HG02623 (cell line): ENCODE results near the gene FKBP4.
"Not testable (repeated sequence)": the region's sequence is repeated elsewhere in the genome, so short reads cannot be mapped to it uniquely, and the experiment has no call there.

Source experiments
- ATAC-seq: cut with Tn5 transposase; IDR thresholded peaks from one replicate; pipeline ENCODE4 v1.9.1; 2021; ENCODE audit warnings: moderate library complexity; ENCODE audit not compliant: unreplicated experiment

FKBP4 gene, protein sequence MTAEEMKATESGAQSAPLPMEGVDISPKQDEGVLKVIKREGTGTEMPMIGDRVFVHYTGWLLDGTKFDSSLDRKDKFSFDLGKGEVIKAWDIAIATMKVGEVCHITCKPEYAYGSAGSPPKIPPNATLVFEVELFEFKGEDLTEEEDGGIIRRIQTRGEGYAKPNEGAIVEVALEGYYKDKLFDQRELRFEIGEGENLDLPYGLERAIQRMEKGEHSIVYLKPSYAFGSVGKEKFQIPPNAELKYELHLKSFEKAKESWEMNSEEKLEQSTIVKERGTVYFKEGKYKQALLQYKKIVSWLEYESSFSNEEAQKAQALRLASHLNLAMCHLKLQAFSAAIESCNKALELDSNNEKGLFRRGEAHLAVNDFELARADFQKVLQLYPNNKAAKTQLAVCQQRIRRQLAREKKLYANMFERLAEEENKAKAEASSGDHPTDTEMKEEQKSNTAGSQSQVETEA

DNA sequence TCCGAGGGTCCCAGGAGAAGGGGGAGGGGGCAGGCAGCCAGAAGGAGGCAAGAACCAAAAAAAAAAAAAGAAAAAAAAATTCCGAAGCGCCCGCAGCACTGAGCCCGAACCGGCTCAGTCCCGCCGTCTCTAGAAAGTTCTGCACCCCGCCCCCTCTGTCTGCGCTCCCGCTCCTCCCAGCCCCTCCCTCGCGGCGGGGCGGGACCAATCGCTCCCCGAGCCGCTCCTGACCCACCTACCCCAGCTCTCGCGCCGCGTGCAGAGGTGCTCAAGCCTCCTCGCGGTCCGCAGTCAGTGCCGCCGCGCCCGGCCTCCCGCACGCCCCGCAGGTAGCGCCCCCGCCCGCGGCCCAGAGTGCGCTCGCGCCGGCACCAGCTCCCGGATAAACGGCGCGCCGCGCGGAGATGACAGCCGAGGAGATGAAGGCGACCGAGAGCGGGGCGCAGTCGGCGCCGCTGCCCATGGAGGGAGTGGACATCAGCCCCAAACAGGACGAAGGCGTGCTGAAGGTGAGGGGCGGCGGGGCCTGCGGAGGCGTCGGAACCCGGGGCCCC, at the start of gene FKBP4:
Gene FKBP4 (plus strand): TSS at position 235 of the 554 bp plus-strand sequence. CDS start 170 bp downstream, at position 405.
- ATAC-seq, result peak; percentile 68

GRCh38 chr12:2745655-2746054, 49.1 kb upstream of the FKBP4 start:
- no peak for ATAC-seq

DNA sequence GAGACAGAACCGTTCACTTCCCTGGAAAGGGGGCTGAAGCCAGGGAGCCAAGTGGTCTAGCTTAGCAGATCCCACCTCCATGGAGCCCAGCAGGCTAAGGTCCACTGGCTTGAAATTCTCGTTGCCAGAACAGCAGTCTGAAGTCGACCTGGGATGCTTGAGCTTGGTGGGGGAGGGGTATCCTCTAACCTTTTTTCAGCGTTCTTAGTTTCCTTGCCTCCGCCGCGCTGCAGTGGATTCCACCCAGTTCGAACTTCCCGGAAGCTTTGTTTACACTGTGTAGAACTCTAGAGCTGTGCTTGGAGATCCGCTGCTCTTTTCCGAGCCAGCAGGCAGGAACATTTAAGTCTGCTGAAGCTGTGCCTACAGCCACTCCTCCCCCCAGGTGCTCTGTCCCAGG, 45.2 kb upstream of the FKBP4 start:
- no peak for ATAC-seq

- ATAC-seq, result no peak
Observed at GRCh38 chr12:2750185-2750584, 44.6 kb upstream of the FKBP4 start.

- ATAC-seq, result no peak
Observed at GRCh38 chr12:2751230-2751629, 43.5 kb upstream of the FKBP4 start.

- no peak for ATAC-seq
Observed at GRCh38 chr12:2751686-2752085, 43.1 kb upstream of the FKBP4 start.

GRCh38 chr12:2752676-2753371, 41.9 kb upstream of the FKBP4 start:
- ATAC-seq, result no peak

GRCh38 chr12:2753536-2753935, 41.2 kb upstream of the FKBP4 start:
- ATAC-seq, result no peak

DNA sequence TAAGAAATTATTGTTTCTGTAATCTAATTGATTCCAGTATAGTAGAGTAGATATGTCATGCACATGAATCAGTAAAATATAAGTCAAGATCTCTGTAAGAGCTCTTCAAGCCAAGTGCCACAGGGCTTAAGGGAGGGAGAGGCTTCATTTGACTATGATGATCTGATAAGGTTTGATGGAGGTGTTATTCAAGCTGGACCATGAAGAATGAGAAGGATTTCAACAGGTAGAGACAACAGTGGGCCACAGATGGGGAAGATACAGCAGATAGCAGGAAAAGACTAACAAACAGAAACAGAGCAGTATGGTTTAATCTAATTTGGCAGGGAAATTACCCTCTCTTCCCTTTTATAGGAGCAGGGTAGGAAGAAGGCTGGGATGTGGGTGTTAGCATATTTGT, 40.6 kb upstream of the FKBP4 start:
- no peak for ATAC-seq

DNA sequence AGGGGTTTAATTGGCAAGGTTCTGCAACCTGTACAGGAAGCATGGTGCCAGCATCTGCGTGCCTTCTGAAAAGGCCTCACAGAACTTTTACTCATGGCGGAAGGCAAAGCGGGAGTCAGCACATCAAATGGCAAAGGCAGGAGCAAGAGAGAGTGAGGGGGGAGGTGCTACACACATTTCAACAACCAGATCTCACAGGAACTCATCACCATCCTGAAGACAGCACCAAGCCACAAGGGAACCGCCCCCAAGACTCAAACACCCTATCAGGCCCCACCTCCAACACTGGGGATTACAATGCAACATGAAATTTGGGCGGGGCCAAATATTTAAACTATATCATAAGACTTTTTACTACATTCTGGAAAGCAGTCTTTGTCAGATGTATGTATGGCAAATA, 38.0 kb upstream of the FKBP4 start:
- ATAC-seq, result no peak

DNA sequence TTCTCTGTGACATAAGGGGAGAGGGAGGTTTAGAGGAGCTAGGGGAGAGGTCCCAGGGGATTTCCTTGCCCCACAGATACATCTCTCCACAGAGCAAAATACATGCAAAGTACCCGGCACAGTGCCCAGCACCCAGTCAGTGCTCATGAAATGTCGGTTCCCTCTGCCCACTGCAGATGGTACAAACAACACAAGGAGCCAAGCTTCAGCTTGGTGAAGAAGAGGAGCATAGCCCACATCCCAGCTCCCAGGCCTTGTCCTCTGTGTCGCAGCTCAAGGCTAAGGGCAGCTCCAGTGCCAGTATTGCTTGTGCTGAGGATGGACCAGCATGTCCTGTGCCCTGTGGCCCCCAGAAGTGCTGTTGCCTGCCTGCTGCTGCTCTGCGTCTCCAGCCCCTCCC, 35.0 kb upstream of the FKBP4 start:
- ATAC-seq, result no peak

GRCh38 chr12:2764398-2764797, 30.4 kb upstream of the FKBP4 start:
- no peak for ATAC-seq

DNA sequence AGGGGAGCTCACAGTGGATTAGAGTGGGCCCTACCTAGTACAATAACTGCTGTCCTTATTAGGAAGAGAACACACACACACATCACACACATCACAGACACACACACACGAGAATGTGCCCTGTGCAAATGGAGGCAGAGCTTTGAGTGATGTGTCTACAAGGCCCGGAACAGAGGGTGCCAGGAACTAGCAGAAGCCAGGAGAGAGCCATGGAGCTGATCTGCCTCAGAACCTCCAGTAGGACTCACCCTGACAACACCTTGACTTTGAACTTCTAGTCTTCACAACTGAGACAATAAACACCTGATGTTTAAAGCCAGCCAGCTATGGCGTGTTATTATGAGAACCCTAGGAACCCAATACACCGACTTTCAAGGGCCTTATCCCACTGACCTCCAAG, 29.7 kb upstream of the FKBP4 start:
- no peak for ATAC-seq

DNA sequence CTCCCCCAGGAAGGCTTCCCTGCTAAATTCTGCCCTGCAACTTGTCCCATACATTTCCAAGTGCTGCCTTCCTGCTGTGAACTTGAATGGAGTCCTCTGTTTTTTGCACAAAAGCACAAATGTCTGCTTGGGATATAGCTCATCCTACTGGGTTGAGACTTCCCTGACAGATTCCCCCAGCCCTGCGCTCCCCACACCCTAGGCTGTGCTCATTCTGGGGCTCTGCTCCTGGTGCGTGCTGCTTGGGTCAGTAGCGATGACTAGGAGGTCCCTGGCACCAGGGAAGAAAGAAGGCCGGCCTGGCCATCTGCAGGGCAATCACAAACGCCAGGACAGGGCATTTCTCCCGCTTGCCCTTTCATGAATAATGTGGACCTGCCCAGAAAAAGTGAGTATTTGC, 29.2 kb upstream of the FKBP4 start:
- no peak for ATAC-seq

DNA sequence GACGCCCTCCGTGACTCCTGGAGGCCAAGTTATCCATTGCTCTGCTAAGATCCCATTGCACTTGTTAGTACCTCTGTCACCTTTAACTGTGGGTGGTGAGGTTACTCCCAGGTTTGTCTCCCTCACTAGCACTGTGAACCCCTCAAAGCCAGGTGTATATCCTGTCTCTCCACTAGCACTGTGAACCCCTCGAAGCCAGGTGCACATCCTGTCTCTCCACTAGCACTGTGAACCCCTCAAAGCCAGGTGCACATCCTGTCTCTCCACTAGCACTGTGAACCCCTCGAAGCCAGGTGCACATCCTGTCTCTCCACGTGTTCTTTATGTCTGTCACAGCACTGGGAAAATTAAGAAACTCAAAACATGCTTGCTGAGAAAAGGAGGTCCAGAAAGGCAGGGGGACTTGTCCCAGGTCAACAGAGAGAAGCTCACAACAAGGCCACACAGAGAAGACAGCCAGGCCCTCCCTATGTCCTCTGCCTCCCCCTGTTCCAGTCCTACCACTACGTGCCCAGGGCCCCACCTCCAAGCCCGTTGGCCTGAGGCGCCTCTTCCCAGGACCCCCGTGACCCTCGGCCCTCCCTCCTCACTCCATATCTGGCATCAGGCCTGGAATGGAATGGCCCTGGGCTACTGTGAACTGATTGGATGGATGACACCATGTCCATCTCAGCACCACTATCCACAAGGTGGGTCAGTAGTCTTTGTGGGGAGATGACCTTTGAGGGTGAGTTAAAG, 26.4 kb upstream of the FKBP4 start:
- no peak for ATAC-seq

GRCh38 chr12:2769866-2770533, 24.8 kb upstream of the FKBP4 start:
- no peak for ATAC-seq

DNA sequence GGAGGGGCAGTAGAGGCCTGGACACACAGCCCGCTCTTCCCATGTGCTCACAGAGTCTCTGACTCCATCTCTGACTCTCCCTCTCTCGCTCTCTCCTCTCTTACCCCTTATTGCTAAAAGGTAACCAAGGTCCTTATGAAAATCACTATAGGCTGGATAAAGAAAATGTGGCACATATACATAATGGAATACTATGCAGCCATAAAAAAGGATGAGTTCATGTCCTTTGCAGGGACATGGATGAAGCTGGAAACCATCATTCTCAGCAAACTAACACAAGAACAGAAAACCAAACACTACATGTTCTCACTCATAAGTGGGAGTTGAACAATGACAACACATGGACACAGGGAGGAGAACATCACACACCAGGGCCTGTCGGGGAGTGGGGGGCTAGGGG, 24.2 kb upstream of the FKBP4 start:
- ATAC-seq, result not testable (repeated sequence)

GRCh38 chr12:2772370-2772769, 22.4 kb upstream of the FKBP4 start:
- ATAC-seq, result no peak

DNA sequence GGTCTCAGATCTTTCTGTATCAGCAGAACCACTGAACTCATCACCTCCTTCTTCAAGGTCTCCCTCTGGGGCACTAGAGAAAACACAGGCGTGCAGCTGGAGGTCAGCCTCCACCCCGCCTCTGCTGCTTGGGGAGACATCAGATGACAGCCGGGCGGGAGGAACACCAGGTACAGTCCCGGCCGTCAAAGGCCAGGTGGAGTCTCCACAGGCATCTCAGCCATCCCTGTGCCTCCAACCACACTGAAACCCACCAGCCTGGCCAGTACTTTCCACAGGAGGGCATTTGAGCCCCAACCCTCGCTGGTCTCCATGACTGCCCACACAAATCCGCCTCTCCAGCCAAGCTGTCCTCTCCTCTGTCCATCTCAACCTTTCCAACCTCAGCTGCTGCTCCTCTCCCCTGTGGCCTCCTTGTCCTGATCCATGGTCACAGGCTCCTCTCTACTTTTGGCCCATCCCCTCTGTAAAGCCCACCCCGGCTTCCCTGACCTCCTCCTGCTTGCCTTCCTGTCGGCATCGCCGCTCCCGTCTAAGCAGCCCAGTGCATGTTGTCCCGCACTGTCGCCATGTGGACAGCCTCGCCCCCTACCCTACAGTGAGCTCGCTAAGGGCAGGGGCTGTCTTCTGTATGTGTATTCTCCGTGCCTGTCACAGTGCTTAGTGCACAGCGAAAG, 21.4 kb upstream of the FKBP4 start:
- ATAC-seq, result no peak

DNA sequence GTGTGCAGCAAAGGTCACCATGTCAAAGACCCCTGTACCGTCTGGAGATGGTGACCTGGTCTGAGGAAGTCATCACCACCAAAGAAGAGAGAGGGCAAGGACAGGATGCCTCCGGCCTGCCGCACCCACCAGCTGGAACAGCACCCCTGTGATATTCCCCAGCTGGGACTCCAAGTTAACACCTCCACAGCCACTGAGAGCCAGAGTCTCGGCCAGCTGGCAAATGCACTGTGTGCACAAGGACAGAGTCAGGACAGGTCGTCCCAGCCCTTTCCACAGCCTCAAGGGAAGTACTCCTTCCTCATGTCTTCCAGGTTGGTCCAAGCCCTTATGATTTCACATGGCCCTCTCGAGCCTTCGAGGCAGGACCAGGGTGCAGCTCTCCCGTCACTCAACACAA, 19.3 kb upstream of the FKBP4 start:
- ATAC-seq, result no peak
